Esophagus squamous epithelium (tissue), 5 donors: Measurements from ENCODE around the gene CHMP3. TPM values are rescaled to one million over a fixed set of nuclear protein-coding genes. Genes with fewer than 3 reads are reported as not detected.
A peak's percentile ranks its signal among the peaks of the same experiment; 100 is the strongest.
"Not testable (repeated sequence)": the region's sequence is repeated elsewhere in the genome, so short reads cannot be mapped to it uniquely, and the experiment has no call there.

Source experiments
- DNase-seq: peaks from one replicate; lab custom pipeline; 2025; lab: John Stamatoyannopoulos, UW
- H3K27ac ChIP-seq, 4 donors: fragments of 200-600 bp; sonication (generic); one replicate each; pipeline ENCODE4 v1.5.1; 2016 to 2019; ENCODE audit warnings: mild to moderate bottlenecking in 1 of 4
- H3K27me3 ChIP-seq, 4 donors: fragments of 200-600 bp; sonication (generic); 1 replicate in 3 of 4; 2 replicates in 1 of 4; pipeline versions ENCODE4 v1.5.1 to v1.6.0; 2017 to 2021; ENCODE audit warnings: antibody characterized with exemption in 1 of 4
- H3K36me3 ChIP-seq, 3 donors: fragments of 200-600 bp; sonication (generic); one replicate each; pipeline ENCODE4 v1.5.1; 2016 to 2019
- H3K4me1 ChIP-seq, 3 donors: fragments of 200-600 bp; sonication (generic); one replicate each; pipeline ENCODE4 v1.5.1; 2017 to 2019
- H3K4me3 ChIP-seq, 4 donors: fragments of 200-600 bp; sonication (generic); 1 replicate in 3 of 4; 2 replicates in 1 of 4; pipeline ENCODE4 v1.5.1; 2016 to 2019; ENCODE audit warnings: mild to moderate bottlenecking in 2 of 4, moderate library complexity in 1 of 4
- H3K9me3 ChIP-seq, 3 donors: fragments of 200-600 bp; sonication (generic); one replicate each; pipeline ENCODE4 v1.5.1; 2016 to 2019
- CTCF ChIP-seq, 6 experiments: fragments of 450-650 bp in 4 of 6; fragments of 200-600 bp in 2 of 6; sonication (generic) in 2 of 6; IDR thresholded peaks; one replicate each; pipeline ENCODE4 v1.5.1; 2016 to 2019; ENCODE audit warnings: antibody characterized with exemption in 6 of 6, mild to moderate bottlenecking in 4 of 6, moderate library complexity in 4 of 6
- POLR2A ChIP-seq, 4 donors: fragments of 450-650 bp; IDR thresholded peaks; one replicate each; pipeline ENCODE4 v1.6.1; 2017; ENCODE audit warnings: antibody characterized with exemption in 4 of 4, mild to moderate bottlenecking in 4 of 4, moderate library complexity in 3 of 4
- WGBS, 2 donors: methylation state at CpG; one replicate each; pipeline ENCODE4 v1.1.5; 2018; 5-methylcytosine and 5-hydroxymethylcytosine counted together
- intact Hi-C: fragments of 100-400 bp; cut with DNase I; formaldehyde crosslinking; loops from one replicate; pipeline ENCODE4 v1.15.0; 2022
- total RNA-seq, 4 donors: library from RNA; depleted of rRNA; stranded (reverse); fragments of >200 nt; gene quantifications; one replicate each; pipeline ENCODE4 v1.1.0, GENCODE V29; 2016
- donor health status: DM: yes; HTN: yes; CAD: no.

The CHMP3 gene
- total RNA-seq, 4 donors from 2014 or later = 55.5 to 103 (median 65.5) TPM

- no peak for TF ChIP-seq CTCF (IDR thresholded peaks at IDR 0.05)
- TF ChIP-seq POLR2A (IDR thresholded peaks at IDR 0.05) = no peak
- Histone ChIP-seq H3K27me3 (no peaks in the 10 kb centered on the region), H3K4me3 (no peak overlapping the region), H3K9me3 (no peaks in the 10 kb centered on the region), H3K36me3 (no peaks in the 10 kb centered on the region), H3K27ac (no peak overlapping the region), H3K4me1 (peaks cover 0 to 9% (median 0%) of the 10 kb centered on the region in 3 donors)
- intact Hi-C loops = no loop called here
- 62 to 78% methylated on average over 2 of the region's 2 CpGs for WGBS, 2 donors
- DNase-seq = no peak
These were observed 32.9 kb upstream of the CHMP3 start for GRCh38 chr2:86596118-86596517.

GRCh38 chr2:86593266-86593665, 30.0 kb upstream of the CHMP3 start:
- H3K27me3 ChIP-seq = no peaks in the 10 kb centered on the region
- no peak overlapping the region for H3K4me3 ChIP-seq
- no peaks in the 10 kb centered on the region for H3K9me3 ChIP-seq
- intact Hi-C loops = no loop called here
- no peaks in the 10 kb centered on the region for H3K36me3 ChIP-seq
- WGBS, 2 donors = 77 to 87% methylated on average over 2 of the region's 2 CpGs
- no peaks in the 10 kb centered on the region for H3K4me1 ChIP-seq
- no peak overlapping the region for H3K27ac ChIP-seq
- DNase-seq = no peak
- TF ChIP-seq POLR2A (IDR thresholded peaks at IDR 0.05) (no peak), CTCF (IDR thresholded peaks at IDR 0.05) (no peak)

- TF ChIP-seq CTCF (IDR thresholded peaks at IDR 0.05) = no peak
- no peak for TF ChIP-seq POLR2A (IDR thresholded peaks at IDR 0.05)
- no peak for DNase-seq
- H3K27me3 ChIP-seq = no peaks in the 10 kb centered on the region
- no peaks in the 10 kb centered on the region for H3K9me3 ChIP-seq
- 30 to 31% methylated on average over 3 of the region's 3 CpGs for WGBS, 2 donors
- no peaks in the 10 kb centered on the region for H3K4me1 ChIP-seq
- H3K27ac ChIP-seq = peak overlapping the region in 1 of 4 donors; percentile 32
- intact Hi-C loops = no loop called here
- no peak overlapping the region for H3K4me3 ChIP-seq
- no peaks in the 10 kb centered on the region for H3K36me3 ChIP-seq
These were observed 29.4 kb upstream of the CHMP3 start for GRCh38 chr2:86592547-86593230.

- DNase-seq, H3K27ac ChIP-seq, H3K4me3 ChIP-seq, H3K9me3 ChIP-seq, H3K27me3 ChIP-seq, H3K4me1 ChIP-seq, intact Hi-C loops, H3K36me3 ChIP-seq: not testable (repeated sequence)
- 96 to 99% methylated on average over 5 of the region's 5 CpGs for WGBS, 2 donors
These were observed 26.5 kb upstream of the CHMP3 start for GRCh38 chr2:86589701-86590100.

GRCh38 chr2:86584151-86584913, 21.1 kb upstream of the CHMP3 start:
- H3K27me3 ChIP-seq = no peaks in the 10 kb centered on the region
- 60 to 72% methylated on average over 2 of the region's 2 CpGs for WGBS, 2 donors
- no peaks in the 10 kb centered on the region for H3K4me1 ChIP-seq
- H3K27ac ChIP-seq = peak overlapping the region in 2 of 4 donors; percentile 42 to 54
- TF ChIP-seq POLR2A (IDR thresholded peaks at IDR 0.05) = no peak
- no peak for TF ChIP-seq CTCF (IDR thresholded peaks at IDR 0.05)
- no peak overlapping the region for H3K4me3 ChIP-seq
- intact Hi-C loops = no loop called here
- H3K9me3 ChIP-seq = no peaks in the 10 kb centered on the region
- H3K36me3 ChIP-seq = no peaks in the 10 kb centered on the region
- DNase-seq = no peak
